Fibroblast of skin of scalp (primary cell): Measurements from ENCODE around the gene TNPO1. TPM values are rescaled to one million over a fixed set of nuclear protein-coding genes. Genes with fewer than 3 reads are reported as not detected.
A peak's percentile ranks its signal among the peaks of the same experiment; 100 is the strongest.
"Not testable (repeated sequence)": the region's sequence is repeated elsewhere in the genome, so short reads cannot be mapped to it uniquely, and the experiment has no call there.

Experiments used
- DNase-seq: peaks from one replicate; pipeline ENCODE4 v3.0.0-alpha.2; 2013
- polyA plus RNA-seq, 2 experiments: library from polyadenylated mRNA; unstranded; fragments of 120-200 nt; gene quantifications; one replicate each; pipeline ENCODE4 v1.2.1, GENCODE V29; 2013; ENCODE audit not compliant: insufficient read length in 2 of 2

Gene TNPO1
- polyA plus RNA-seq (2013, experiment 1 of 2; ENCODE audit: insufficient read length): 75.4 TPM
- 86.7 TPM for polyA plus RNA-seq (2013, experiment 2 of 2; ENCODE audit: insufficient read length)

DNA sequence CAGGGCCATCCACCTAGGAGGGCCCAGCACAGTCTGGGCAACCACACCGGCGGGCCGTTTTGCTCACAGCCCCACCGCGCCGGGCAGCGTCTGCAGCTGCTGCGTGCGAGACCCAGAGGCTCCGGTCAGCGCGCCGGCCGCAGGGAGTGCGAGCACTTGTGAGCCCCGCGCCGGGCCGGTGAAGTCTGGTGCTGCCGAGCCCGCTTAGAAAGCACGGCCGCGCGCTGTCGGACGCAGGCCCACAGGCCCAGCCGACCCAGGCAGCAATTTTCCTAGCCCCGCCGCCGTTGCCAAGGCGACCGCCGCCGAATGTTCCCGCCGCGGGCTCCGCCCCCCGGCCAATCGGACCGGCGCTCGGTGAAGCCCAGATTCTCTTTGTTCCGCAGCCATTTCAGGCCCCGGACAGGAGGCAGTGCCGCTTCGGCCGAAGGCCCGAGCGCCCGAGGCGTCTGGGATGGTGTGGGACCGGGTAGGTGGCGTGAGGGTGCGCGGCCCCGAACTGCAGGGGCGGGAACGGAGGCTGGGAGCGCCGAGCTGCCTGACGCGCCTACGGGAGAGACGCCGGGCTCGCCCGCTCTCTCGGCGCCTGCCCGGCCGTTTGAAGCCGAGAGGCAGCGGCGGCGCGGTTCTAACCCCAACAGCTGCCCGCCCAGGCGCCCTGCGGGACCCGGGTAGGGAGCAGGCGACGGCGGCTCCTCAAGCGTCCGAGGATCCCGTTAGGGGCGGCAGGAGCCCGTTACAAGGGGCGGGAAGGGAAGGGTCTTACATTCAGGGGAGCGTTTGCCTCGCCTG, at the start of gene TNPO1:
TNPO1 (plus strand) TSS at position 378 of the 792 bp plus-strand sequence; CDS start at position 455, 77 bp downstream.
- peak; percentile 92 for DNase-seq

DNA sequence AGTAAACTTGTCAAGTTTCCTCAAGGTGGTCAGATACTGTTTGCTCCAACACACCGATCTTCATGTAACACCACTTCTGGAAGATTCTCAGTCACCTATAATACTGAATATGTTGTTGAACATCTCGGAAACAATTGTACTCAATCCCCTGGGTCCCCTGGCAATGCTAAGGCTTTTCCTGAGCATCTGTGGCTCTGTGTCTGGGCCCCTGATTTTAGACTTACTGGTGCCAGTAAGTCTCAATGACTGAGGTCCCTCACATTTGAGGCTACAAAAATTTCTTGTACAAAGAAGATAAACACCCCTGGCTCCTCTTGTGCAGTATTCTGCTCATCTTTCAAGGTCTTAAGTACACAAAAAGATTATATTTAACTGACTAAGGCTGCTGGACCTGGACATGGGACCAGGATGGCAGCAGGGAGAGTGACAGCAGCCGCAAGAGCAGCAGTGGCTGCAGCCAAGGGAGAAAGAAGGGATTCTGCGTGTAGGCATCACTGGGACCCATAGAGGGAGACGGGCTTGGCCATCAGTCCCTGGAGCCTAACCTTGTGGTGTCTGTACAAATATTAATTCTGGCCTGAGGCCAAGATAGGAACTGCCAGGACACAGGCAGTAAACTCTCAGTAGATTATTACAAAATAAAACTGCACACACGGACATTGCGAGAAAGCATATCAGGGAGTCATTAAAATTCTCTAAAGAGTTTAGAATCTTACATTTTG, 49.0 kb upstream of the TNPO1 start:
- peak; percentile 38 for DNase-seq

DNA sequence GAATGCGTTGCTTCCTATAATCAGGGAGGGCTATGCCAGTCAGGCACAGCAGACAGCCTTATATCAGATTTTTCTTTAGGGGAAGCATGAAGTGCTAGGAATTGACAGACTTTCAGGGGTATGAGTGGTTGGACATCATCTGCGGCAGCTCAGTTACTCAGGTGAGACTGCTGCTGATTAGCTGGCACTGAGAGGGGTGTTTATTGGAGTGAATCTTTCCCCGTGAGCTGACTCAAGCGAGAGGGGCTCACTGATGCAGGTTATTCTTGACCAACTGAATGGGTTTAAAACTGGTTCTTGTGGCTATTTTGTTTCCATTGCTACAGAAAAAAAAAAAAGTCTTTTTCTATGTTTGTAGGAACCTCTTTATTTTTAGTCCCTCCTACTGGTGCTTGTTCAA, 46.2 kb upstream of the TNPO1 start:
- no peak for DNase-seq

DNA sequence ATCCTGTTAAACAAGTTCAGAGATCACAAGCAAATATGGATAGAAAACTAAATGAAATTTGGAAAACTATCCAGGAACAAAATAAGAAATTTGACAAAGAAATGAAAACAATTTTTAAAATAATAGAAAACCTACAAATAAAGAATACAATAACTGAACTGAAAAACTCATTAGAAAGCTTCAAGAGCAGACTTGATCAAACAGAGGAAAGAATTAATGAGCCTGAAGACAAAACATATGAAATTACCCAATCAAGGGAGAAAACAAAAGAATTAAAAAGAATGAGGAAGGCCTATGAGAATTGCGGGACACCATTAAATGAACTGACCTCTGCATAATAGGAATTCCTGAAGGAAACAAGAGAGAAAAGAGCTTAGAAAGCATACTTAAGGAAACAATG, 39.8 kb upstream of the TNPO1 start:
- no peak for DNase-seq

DNA sequence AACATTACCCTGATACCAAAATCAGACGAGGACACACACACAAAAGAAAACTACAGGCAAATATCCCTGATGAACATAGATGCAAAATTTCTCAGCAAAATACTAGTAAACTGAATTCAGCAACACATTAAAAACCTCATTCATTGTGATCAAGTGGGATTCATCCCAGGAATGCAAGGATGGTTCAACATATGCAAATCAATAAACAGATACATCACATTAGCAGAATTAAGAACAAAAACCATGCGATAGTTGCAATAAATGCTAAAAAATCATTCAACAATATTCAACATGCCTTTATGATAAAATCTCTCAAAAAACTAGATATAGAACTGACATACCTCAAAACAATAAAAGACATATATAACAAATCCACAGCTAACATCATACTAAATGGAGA, 36.9 kb upstream of the TNPO1 start:
- DNase-seq: no peak

DNA sequence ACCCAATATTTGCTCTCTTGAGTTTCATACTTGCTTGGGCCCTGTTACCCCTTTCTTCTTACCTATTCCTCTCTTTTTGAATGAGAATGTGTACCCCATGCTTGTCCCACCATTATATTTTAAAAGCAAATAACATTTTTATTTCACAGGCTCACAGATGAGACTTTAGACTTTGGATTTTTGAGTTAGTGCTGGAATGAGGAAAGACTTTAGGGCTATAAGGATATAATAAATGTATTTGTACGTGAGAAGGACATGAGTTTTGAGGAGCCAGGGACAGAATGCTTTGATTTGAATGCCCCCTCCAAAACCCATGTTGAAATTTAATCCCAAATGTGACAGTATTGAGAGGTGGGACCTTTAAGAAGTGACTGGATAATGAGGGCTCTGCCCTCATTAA, 33.1 kb upstream of the TNPO1 start:
- DNase-seq: no peak

DNA sequence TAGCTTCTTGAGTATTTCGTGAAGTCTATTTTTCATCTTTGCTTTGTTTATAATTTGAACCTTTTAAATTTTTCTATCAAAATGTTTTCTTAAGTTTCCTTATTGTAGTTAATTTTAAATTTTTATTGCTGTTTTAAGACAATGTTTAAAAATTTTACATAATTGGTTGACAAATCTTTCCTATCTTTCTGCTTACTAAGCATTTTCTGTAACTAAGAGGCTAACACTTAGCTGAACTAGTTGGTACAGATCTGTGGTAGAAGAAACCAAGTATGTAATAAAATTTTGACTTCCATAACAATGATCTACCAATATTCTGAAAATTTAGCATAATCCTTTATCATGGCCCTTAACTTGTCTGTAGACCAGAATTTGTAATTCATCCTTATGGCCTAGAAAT, 32.3 kb upstream of the TNPO1 start:
- no peak for DNase-seq

DNA sequence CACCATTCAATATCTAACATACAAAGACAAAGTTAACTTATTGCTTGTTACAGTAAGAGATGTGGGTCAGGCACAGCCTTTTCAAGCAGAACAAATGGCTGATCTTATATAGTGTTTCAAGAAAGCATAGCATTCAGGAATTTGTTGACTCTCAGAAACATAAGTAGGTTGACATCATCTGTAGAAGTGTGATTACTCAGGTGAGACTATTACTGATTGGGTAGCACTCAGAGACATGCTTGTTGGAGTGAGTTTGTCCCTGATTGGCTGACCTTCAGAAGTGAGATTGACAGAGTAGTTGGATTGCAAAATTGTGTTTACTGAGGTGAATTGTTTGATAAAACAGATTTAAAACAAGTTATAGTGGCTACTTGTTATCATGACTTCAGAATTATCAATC, 30.7 kb upstream of the TNPO1 start:
- no peak for DNase-seq

DNA sequence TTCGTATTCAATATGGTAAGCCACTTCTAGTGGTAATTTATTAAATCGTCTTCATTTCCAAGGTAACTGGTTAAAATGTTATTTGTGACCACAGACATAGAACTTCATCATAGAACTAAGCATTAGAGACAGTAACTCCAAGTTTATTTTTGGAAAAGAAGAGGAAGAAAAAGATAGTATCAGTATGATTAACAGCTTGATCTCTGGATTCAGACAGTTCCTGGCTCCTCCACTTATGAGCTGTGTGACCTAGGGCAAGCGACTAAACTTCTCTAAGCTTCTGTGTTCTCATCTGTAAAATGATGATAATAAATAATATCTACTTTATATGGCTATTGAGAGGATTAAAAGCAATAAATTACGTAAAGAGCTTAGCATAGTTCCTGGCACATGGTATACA, 29.8 kb upstream of the TNPO1 start:
- DNase-seq: no peak

DNA sequence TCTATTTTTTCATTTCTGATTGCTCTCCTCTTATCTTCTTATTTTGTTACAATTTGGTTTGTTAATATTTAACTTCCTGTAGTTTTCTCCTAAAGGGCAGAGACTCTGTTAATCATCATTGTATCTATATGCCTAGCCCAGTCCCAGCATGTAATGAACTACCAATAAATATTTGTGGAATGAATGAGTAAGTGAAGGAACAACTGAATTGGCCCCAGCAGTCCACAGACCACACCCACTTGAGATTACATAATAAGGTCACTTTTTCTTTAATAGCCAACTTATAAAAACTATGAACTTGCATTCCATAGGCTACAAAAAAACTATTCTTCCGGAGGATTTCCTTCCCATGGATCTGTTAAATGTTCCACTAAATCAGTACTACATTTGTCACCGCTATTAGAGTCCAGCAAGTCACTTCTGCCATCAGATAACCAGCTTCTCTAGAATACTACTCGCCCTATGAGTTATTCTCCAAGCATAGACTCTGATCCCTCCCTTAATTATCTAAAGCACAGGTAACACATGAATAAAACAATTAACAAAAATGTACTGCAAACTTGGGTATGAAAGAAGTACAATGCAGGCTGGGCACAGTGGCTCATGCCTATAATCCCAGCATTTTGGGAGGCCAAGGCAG, 27.5 kb upstream of the TNPO1 start:
- DNase-seq: peak; percentile 42

DNA sequence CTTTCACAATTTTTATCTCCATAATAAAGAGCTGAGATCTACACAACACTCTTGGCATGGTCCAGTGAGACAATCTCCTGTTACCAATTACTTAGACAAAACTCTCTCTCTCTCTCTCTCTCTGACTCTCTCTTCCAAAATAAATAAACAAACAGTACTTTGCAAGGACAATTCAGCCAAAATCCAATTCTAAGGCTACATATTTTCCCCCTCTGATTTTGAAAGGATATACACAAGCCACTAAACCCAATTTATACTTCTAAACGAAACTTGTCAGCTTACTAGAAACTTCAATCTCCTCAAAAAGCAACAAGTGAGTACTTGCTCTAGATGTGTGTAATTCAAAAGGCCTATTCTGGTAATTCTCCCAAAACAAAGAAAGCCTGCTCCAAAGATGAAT, 26.3 kb upstream of the TNPO1 start:
- no peak for DNase-seq

DNA sequence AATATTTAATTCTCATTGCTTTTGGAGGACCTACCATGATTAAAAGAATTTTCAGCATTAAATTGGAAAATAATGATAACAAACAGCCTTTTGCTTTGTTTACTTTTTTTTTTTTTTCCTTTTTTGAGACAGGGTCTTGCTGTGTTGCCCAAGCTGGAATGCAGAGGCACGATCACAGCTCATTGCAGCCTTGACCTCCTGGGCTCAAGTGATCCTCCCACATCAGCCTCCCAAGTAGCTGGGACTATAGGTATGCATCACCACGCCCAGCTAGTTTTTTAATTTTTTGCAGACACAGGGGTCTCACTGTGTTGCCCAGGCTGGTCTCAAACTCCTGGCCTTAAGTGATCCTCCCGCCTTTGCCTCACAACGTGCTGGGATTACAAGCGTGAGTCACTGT, 23.8 kb upstream of the TNPO1 start:
- DNase-seq: not testable (repeated sequence)

DNA sequence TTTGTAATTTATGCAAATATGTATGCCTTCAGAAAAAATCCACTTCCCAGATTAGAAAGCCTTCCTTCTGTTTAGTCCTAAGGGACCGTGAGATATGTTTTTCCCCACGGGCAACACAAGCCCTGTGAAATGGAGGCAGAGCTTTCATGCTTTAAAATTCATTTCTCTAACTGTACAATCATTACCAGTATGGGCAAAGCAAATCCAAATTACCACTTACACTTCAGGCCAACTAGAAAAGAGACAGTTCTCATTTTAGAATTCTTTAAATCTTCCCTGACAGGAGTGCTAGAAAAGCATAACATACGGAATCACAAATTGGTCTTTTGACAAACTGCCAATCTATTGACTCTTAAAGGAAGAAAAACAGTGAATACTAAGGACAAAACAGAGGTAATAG, 20.5 kb upstream of the TNPO1 start:
- no peak for DNase-seq

DNA sequence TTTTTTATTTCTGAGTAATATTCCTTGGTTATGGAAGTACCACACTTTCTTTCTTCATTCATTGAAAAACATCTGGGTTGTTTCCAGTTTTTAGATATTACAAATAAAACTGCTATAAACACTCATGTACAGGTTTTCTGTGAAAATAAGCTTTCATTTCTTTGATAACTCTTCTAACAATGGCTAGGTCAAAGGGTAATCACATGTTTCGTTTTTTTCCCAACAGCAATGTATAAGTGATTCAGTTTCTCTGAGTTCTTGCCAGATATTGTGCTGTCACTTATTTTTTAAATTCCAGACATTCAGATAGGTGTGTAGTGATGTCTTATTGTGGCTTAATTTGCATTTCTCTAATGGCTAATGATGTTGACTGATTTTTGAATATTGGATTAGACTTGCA, 16.7 kb upstream of the TNPO1 start:
- no peak for DNase-seq

DNA sequence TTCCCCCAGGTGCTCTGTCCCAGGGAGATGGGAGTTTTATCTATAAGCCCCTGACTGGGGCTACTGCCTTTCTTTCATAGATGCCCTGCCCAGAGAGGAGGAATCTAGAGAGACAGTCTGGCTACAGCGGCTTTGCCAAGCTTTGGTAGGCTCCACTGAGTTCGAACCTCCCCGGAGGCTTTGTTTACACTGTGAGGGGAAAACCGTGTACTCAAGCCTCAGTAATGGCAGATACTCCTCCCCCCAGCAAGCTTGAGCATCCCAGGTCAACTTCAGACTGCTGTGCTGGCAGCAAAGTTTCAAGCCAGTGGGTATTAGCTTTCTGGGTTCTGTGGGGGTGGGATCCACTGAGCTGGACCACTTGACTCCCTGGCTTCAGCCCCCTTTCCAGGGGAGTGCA, 7.8 kb upstream of the TNPO1 start:
- DNase-seq: not testable (repeated sequence)

DNA sequence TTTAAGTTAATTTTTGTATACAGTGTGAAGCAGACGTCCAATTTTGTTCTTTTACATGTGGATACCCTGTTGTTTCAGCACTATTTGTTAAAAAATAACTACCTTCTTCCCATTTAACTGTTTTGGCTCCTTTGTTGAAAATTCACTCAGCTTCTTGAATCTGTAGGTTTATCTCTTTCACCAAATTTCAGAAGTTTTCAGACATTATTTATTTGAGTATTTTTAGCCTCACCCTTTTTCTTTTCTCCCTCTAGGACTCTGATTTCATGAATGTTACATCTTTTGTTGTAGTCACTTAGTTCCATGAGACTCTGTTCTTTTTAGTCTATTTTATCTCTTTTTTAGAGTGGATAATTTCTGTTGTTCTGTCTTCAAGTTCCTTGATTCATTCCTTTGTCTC, 4.6 kb upstream of the TNPO1 start:
- DNase-seq: no peak

DNA sequence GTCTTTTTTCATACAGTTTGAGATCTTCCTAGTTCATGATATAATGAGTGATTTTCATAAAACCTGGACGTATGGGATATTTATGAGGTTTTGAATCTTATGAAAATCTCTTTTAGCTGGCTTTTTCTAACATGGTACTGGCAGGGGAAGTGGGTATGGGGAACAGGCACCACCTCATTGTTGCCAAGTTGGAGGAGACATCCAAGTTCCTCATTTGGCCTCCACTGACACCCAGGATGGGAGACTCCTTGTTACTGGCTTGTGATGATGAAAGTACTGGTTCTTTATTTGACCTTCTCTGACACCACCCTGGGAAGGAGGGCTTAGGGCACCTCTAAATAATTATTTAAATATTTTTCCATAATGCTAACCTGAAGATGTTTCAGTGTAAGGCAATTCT, 4.0 kb upstream of the TNPO1 start:
- no peak for DNase-seq

DNA sequence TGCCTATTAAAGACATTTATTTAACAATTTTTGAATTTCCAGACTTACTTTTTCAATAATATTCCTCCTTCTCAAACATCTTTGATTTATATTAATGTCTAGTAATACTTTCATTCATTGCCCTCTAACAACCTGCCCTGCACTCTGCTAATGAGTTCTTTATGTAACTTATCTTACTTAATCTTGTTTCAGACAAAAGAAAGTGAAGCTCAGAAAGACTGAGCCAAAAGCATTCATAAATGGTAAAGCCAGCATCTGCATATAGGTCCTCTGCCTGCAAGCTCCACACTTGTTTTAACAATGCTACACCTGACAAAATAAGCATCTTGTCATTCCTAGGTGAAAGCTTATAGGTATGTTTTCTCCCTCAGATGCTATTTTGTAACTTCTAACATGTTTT, 2.4 kb upstream of the TNPO1 start:
- no peak for DNase-seq

DNA sequence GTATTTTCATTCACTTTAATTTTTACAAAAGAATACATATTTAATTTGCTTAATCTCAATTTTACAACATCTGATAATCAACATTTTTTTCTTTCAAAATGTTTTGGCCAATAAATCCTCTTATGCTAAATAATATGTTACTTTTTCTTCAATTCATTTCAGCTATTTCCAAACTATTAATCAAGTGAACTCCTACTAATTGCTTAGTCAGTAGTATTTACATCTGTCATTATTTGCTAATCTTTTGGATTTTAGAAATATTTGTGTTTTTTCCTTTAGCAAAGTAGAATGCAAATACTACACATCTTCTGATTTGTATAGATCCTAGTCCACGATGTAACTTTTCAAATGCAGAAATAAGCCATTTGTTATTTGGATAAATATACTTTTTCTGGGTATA, 1.6 kb upstream of the TNPO1 start:
- DNase-seq: no peak

DNA sequence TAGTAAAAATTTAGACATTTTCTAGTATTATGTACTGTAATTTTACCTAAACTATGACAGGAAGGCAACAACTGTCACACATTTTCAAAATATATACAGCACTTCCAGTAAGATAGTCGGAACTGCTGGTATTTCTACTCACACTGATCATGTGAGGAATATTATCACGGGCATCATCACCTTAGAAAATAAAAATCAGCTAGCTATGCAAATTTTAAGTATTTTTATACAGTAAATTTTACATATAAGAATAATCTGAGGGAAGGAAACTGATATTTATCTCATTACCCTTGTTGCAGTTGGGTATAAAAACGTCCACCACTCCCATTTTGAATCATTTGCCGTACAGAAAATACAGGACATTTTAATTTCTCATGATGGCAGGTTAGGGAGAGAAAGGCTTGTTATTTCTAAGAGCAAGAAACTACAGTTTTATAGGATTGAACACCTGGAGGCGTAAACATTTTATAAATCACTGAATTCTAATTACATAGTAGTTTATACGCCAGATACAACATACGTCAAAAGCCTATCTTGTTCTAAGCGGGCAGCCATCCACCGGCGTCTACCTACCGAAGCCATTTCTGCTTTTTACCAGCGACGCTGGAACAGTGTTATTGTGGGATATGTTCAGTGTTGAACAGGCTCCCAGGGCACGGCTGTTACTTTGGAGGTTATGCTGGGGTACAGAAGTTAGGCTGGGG, 729 bp upstream of the TNPO1 start:
- DNase-seq: no peak

DNA sequence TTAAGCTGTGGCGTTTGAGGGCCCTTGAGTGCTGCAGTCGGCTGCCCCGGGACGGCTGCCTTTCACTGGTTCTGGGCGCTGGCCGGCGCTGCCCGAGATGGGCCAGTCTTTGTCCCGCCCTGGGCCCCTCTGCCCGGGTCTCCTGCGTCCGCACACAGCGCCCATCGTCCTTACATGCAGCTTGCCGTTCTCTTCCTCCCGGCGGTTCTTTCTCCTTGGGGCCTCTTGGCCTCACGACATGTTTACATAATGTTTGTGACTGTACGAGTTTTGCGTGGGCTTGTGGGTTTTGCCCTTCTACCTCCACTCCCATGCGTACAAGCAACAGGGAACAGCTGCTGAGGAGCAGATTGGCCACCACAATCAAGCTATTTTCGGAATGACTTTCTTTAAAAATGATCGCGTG, 618 bp downstream of the TNPO1 start:
- peak; percentile 45 for DNase-seq

DNA sequence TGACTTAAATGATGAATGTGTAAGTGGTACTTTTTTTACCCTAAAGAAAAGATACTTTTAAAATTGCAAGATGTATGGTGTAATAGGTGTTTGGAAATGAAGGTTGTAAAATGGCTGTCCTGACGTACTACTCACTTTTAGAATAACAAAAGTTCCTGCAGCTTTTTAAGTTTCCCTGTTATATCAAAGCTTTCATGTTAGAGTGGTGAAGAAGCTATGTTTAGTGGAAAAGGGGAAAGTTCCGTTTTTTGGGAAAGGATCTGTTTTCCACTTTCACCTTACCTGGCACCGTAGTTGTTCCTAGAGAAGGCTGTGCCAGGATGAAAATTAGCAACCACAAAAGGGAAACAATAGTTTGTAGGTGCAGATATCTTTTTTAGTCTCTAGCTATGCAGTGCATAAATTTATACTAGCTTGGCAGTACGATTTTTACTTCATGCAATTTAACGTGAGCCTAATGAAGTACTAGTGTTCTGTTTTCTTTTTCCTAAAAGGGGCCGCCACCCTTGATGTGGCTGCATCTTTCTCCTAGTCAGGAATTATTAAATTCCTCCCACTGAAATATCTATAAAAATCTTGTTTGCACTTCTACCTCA, 1.3 kb downstream of the TNPO1 start:
- DNase-seq: no peak
